RWPE1 (cell line): ENCODE data around the gene HSPD1.
A peak's percentile ranks its signal among the peaks of the same experiment; 100 is the strongest.

Experiments
- CTCF ChIA-PET: fragments of 350-600 bp; sonication (Branson Sonifier 250); formaldehyde crosslinking; extraction: SDS; loops from one replicate; lab custom pipeline; 2021; lab: Yijun Ruan, JAX
- POLR2A ChIA-PET: fragments of 400-600 bp; formaldehyde crosslinking; extraction: SDS; loops from one replicate; lab custom pipeline; 2020; ENCODE audit warnings: antibody characterized with exemption; ENCODE audit not compliant: low non-redundant PET; lab: Yijun Ruan, JAX
- DNase-seq: peaks from one replicate; pipeline ENCODE4 v3.0.0; 2012; ENCODE audit warnings: low spot score
- H3K27ac ChIP-seq: fragments of 450-650 bp; 2 replicates; pipeline ENCODE4 v1.5.1; 2017
- TF ChIP-seq, protein P1 (sequence below): fragments of 450-650 bp; conservative IDR thresholded peaks from 2 replicates; pipeline ENCODE4 v1.5.1; 2017; ENCODE audit warnings: low read depth, mild to moderate bottlenecking

HSPD1 gene

DNA sequence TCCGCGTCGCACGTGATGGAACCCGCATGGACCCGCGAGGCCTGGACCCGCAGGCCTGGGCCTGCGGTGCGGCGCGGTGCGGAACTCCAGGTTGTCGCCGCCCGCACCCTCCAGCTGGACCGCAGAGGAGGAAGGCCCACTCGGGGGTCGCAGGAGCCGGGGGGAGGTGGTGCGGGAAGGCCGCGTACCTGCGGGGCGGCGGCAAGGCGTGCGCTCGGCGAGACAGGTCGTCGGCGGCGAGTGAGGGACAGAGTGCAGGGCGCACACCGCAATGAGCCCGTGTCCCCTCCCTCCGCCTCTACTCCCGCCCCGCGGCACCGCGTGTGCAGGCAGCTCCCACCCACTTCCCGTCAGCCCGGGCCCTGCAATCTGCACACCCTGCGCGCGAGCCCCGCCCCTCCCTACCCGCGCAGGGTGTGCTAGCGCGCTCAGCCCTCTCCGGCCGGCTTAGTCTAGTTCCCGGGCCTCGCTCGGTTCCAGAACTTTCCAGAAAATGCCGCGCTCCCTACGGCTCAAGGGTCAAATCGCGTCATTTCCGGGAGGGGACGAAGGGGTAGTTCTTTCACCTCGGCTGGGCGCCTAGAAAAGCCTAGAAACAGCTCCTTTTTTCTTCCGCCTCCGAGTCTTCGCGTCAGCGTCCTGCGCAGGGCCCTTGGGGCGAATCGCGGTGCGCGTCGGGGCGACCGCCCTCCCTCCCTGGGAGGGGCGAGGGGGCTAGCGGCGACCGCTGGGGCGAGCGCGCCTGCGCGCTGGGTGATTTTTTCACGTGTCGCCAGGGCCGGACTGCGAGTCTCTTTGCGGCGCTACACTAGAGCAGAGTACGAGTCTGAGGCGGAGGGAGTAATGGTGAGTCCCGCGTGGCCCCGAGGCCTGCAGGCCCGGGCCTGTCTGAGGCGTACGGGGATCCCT lies at the start of gene HSPD1, which contains the start of gene HSPE1:
Gene HSPD1 (minus strand): TSS at position 247 of the 909 bp plus-strand sequence. CDS start 992 bp downstream, outside the sequence.
Gene HSPE1 (plus strand): TSS at position 786 of the 909 bp plus-strand sequence. CDS start 58 bp downstream, at position 844.
- CTCF ChIA-PET: interaction anchor here (0.6 to 0.7 kb wide), 2 partner anchors 39 to 96 kb away, joined by 3 read pairs; no protein-coding TSS in a partner anchor
- TF ChIP-seq, protein P1, sequence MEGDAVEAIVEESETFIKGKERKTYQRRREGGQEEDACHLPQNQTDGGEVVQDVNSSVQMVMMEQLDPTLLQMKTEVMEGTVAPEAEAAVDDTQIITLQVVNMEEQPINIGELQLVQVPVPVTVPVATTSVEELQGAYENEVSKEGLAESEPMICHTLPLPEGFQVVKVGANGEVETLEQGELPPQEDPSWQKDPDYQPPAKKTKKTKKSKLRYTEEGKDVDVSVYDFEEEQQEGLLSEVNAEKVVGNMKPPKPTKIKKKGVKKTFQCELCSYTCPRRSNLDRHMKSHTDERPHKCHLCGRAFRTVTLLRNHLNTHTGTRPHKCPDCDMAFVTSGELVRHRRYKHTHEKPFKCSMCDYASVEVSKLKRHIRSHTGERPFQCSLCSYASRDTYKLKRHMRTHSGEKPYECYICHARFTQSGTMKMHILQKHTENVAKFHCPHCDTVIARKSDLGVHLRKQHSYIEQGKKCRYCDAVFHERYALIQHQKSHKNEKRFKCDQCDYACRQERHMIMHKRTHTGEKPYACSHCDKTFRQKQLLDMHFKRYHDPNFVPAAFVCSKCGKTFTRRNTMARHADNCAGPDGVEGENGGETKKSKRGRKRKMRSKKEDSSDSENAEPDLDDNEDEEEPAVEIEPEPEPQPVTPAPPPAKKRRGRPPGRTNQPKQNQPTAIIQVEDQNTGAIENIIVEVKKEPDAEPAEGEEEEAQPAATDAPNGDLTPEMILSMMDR: no peak
- DNase-seq: peak; percentile 96
- peak within 1 kb of the TSS; percentile 97 for H3K27ac ChIP-seq
- POLR2A ChIA-PET: interaction anchor here (0.5 to 1.0 kb wide), 4 partner anchors 14 to 281 kb away, joined by 3 to 10 read pairs (median 4); partner anchors contain the start of gene MOB4

GRCh38 chr2:197548582-197548981 lies 48.9 kb upstream of the HSPD1 start:
- CTCF ChIA-PET: interaction anchor here (0.6 kb wide), 1 partner anchor 41 kb away, joined by 5 read pairs; no protein-coding TSS in a partner anchor

GRCh38 chr2:197547163-197547900 lies 47.7 kb upstream of the HSPD1 start:
- POLR2A ChIA-PET: no interaction called here
- H3K27ac ChIP-seq: no peak overlapping the region
- TF ChIP-seq, protein P1: no peak
- no peak for DNase-seq
- CTCF ChIA-PET: no interaction called here

More at GRCh38 chr2:197548582-197548981, 48.9 kb upstream of the HSPD1 start:
- TF ChIP-seq, protein P1: no peak
- H3K27ac ChIP-seq: no peak overlapping the region
- no peak for DNase-seq
- POLR2A ChIA-PET: no interaction called here

DNA sequence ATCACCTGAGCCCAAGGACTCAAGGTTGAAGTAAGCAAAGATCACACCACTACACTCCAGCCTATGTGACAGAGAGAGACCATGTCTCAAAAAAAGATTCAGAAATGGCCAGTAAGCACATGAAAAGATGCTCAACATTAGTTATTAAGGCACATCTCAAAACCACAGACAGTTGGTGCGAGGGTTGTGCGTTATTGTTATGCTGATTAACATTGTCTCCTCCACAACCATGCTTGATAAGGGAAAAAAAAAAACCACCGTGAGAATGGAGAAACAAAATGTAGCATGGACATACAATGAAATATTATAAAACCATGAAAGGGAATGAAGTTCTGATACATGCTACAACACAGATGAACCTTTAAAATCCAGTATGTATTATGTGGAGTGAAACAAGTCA lies 43.6 kb upstream of the HSPD1 start:
- ChIA-PET POLR2A (no interaction called here), CTCF (interaction anchor here (0.7 to 1.0 kb wide), 2 partner anchors 8 to 12 kb away, joined by 4 read pairs; no protein-coding TSS in a partner anchor)
- H3K27ac ChIP-seq: no peak overlapping the region
- DNase-seq: no peak
- TF ChIP-seq, protein P1: no peak

GRCh38 chr2:197539734-197540133 lies 40.1 kb upstream of the HSPD1 start:
- no peak for DNase-seq
- ChIA-PET CTCF (no interaction called here), POLR2A (no interaction called here)
- H3K27ac ChIP-seq: no peak overlapping the region
- TF ChIP-seq, protein P1: no peak

GRCh38 chr2:197538412-197538811 lies 38.8 kb upstream of the HSPD1 start:
- no peak overlapping the region for H3K27ac ChIP-seq
- TF ChIP-seq, protein P1: no peak
- no peak for DNase-seq
- CTCF ChIA-PET: no interaction called here
- POLR2A ChIA-PET: interaction anchor here (0.6 kb wide), 1 partner anchor 22 kb away, joined by 7 read pairs; no protein-coding TSS in a partner anchor
